AG04450 (cell line): ENCODE measurements around the gene TMEM39B. TPM values are rescaled to one million over a fixed set of nuclear protein-coding genes. Genes with fewer than 3 reads are reported as not detected.
"Not testable (repeated sequence)": the region's sequence is repeated elsewhere in the genome, so short reads cannot be mapped to it uniquely, and the experiment has no call there.

Experiments
- CTCF ChIA-PET: fragments of 300-600, 350-600 bp; formaldehyde crosslinking; extraction: SDS; loops from one replicate; lab custom pipeline; 2022; ENCODE audit warnings: antibody characterized with exemption, inconsistent platforms; lab: Charles Lee
- POLR2A ChIA-PET: fragments of 350-600 bp; formaldehyde crosslinking; extraction: SDS; loops from one replicate; lab custom pipeline; 2021; ENCODE audit warnings: antibody characterized with exemption, inconsistent platforms; lab: Yijun Ruan, JAX
- DNase-seq: peaks from one replicate; pipeline ENCODE4 v3.0.0-alpha.2; 2011; ENCODE audit warnings: low read depth, low spot score
- H3K27ac ChIP-seq: one replicate; pipeline ENCODE4 v1.5.1; 2012; ENCODE audit warnings: low read depth, low read length, control low read depth
- H3K27me3 ChIP-seq: one replicate; pipeline ENCODE4 v1.6.0; 2012; ENCODE audit warnings: low read length; ENCODE audit not compliant: control insufficient read depth, insufficient read depth
- H3K4me3 ChIP-seq: 2 replicates; pipeline ENCODE4 v1.5.1; 2011; ENCODE audit warnings: mild to moderate bottlenecking, low read depth, low read length, control low read depth
- H3K9me3 ChIP-seq: 2 replicates; pipeline ENCODE4 v1.5.1; 2012; ENCODE audit warnings: low read length; ENCODE audit not compliant: control insufficient read depth, insufficient read depth
- CTCF ChIP-seq: IDR thresholded peaks from 2 replicates; pipeline ENCODE4 v1.5.1; 2011; ENCODE audit warnings: low read depth, low read length, control low read depth, inconsistent platforms
- polyA plus RNA-seq: library from polyadenylated mRNA; depleted of rRNA; stranded (reverse); fragments of >200 nt; gene quantifications from 2 replicates; pipeline ENCODE4 v1.2.3, GENCODE V29; 2011

The TMEM39B gene
- polyA plus RNA-seq, 1 experiment = 16.2 TPM

GRCh38 chr1:32063261-32063681 is 9.5 kb upstream of the TMEM39B start:
- peak; percentile 38 for DNase-seq
- POLR2A ChIA-PET = interaction anchor here (0.5 to 1.7 kb wide), 6 partner anchors 10 to 148 kb away, joined by 3 to 12 read pairs (median 4); partner anchors contain the start of genes PTP4A2 and TMEM39B
- no peaks in the 10 kb centered on the region for H3K9me3 ChIP-seq
- CTCF ChIA-PET = interaction anchor here (0.6 to 2.3 kb wide), 26 partner anchors 9 to 298 kb away, joined by 3 to 12 read pairs (median 3); partner anchors contain the start of genes SPOCD1 and TMEM39B
- H3K27ac ChIP-seq = peak overlapping the region; percentile 89
- no peaks in the 10 kb centered on the region for H3K27me3 ChIP-seq
- TF ChIP-seq CTCF = peak; percentile 67
- H3K4me3 ChIP-seq = no peak overlapping the region

- H3K27ac ChIP-seq = not testable (repeated sequence)
- CTCF ChIA-PET = interaction anchor here (0.6 kb wide), 1 partner anchor 277 kb away, joined by 4 read pairs; no protein-coding TSS in a partner anchor
- POLR2A ChIA-PET = interaction anchor here (0.6 to 0.7 kb wide), 3 partner anchors 29 to 140 kb away, joined by 3 to 4 read pairs (median 3); no protein-coding TSS in a partner anchor
Measured at GRCh38 chr1:32065613-32066488, 6.9 kb upstream of the TMEM39B start.

GRCh38 chr1:32066489-32066873 is 6.3 kb upstream of the TMEM39B start:
- Histone ChIP-seq H3K9me3 (no peaks in the 10 kb centered on the region), H3K4me3 (no peak overlapping the region), H3K27ac (no peak overlapping the region), H3K27me3 (no peaks in the 10 kb centered on the region)
- TF ChIP-seq CTCF = no peak
- ChIA-PET CTCF (interaction anchor here (0.6 kb wide), 1 partner anchor 277 kb away, joined by 4 read pairs; no protein-coding TSS in a partner anchor), POLR2A (interaction anchor here (0.6 to 0.7 kb wide), 3 partner anchors 30 to 637 kb away, joined by 3 to 5 read pairs (median 4); no protein-coding TSS in a partner anchor)
- no peak for DNase-seq

More at GRCh38 chr1:32065613-32066488, 6.9 kb upstream of the TMEM39B start:
- not testable (repeated sequence) for H3K9me3 ChIP-seq, DNase-seq, H3K4me3 ChIP-seq, H3K27me3 ChIP-seq

GRCh38 chr1:32068957-32069588 is 3.7 kb upstream of the TMEM39B start:
- Histone ChIP-seq H3K4me3 (no peak overlapping the region), H3K9me3 (no peaks in the 10 kb centered on the region), H3K27me3 (no peaks in the 10 kb centered on the region), H3K27ac (no peak overlapping the region)
- POLR2A ChIA-PET = interaction anchor here (0.7 to 0.8 kb wide), 2 partner anchors 15 to 113 kb away, joined by 3 to 4 read pairs; no protein-coding TSS in a partner anchor
- TF ChIP-seq CTCF = no peak
- CTCF ChIA-PET = interaction anchor here (0.7 kb wide), 1 partner anchor 47 kb away, joined by 3 read pairs; no protein-coding TSS in a partner anchor
- DNase-seq = no peak
